Gastroesophageal sphincter (tissue), 3 donors: ENCODE data around the gene CIB4.

Experiments
- CTCF ChIP-seq, 4 experiments: fragments of 200-600 bp in 2 of 4; fragments of 450-650 bp in 2 of 4; sonication (generic) in 1 of 4; IDR thresholded peaks; one replicate each; pipeline ENCODE4 v1.5.1; 2017 to 2019; ENCODE audit warnings: antibody characterized with exemption in 4 of 4, mild to moderate bottlenecking in 2 of 4, moderate library complexity in 2 of 4
- EP300 ChIP-seq: sonication (generic); formaldehyde crosslinking; IDR thresholded peaks from one replicate; pipeline ENCODE4 v1.6.1; 2017; ENCODE audit warnings: antibody characterized with exemption, mild to moderate bottlenecking

DNA sequence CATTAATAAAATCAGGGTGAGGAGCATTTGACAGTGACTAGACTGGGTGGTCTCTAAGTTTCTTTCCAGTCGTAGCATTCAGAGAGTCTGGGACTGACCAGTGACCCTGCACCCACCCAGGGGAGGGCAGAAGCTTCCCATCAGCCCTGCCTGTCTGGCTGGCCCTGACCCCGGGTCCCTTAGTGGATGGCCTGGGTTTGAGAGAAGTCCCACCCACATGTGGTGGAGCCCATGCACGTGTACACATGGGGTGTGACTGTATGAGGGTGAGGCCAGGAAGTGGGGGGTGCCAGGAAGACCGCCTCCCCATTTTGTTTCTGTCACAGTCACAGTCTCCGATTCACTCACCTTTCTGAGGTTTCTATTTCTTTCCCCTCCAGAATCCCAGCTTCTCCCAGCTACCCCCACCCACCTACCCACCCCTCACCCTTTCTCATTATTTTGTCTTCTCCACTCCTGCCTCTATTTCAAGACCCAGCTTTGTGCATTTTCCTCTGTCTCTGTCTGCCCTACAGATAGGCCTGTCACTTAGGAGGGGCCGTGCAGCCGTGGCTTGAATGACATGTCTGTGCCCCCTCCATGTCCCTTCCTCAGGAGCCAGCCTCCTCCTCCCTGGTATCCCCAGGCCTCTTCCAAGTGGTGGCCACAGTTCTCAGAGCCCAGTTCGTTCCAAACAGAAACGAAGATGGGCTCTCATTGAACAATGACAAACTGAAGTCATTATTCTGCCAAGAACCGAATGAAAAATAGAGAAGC lies 13.6 kb downstream of the CIB4 start:
- no peak for TF ChIP-seq CTCF (IDR thresholded peaks at IDR 0.05)
- no peak for TF ChIP-seq EP300
